ENCODE data around the gene CALCOCO1.
"Not testable (repeated sequence)": the region's sequence is repeated elsewhere in the genome, so short reads cannot be mapped to it uniquely, and the experiment has no call there.

The CALCOCO1 gene, protein sequence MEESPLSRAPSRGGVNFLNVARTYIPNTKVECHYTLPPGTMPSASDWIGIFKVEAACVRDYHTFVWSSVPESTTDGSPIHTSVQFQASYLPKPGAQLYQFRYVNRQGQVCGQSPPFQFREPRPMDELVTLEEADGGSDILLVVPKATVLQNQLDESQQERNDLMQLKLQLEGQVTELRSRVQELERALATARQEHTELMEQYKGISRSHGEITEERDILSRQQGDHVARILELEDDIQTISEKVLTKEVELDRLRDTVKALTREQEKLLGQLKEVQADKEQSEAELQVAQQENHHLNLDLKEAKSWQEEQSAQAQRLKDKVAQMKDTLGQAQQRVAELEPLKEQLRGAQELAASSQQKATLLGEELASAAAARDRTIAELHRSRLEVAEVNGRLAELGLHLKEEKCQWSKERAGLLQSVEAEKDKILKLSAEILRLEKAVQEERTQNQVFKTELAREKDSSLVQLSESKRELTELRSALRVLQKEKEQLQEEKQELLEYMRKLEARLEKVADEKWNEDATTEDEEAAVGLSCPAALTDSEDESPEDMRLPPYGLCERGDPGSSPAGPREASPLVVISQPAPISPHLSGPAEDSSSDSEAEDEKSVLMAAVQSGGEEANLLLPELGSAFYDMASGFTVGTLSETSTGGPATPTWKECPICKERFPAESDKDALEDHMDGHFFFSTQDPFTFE

DNA sequence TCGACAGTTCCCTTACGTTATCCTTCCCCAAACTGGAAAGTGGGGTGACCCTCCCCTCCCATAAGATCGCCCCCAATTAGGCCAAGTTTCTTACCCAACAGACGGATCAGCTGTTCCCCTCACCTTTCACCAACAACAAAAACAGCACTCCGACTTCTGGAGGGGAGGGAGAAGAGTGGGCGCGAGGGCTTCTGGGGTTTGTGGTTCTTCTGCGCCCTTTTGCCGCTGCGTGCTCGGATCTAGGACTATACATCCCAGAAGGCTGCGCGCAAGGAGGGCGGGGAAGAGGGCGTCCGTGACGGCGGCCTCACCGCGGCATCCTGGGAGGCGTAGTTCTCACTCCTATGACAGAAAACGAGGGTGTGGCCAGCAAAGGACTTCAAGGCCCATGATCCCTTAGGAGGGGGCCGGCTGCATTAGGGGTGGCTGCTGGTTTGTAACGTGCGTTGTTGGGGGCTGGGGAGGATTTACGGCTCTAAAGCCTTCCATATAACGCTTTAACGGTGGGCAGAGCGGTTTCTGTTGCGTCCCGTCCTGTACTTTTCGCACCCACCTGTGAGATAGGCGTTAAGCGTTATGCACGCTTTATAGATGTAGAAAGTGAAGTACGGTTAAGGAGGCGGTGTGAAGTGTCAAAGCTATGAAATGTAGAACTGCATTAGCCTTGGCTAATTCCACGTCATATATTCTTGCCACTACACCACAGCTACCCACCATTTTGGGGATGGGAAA is at the start of gene CALCOCO1:
Gene CALCOCO1, minus strand, starts transcription at position 143 of the 732 bp plus-strand sequence. CDS start 2,210 bp downstream, outside the sequence.
- peak; percentile 95 for DNase-seq

DNA sequence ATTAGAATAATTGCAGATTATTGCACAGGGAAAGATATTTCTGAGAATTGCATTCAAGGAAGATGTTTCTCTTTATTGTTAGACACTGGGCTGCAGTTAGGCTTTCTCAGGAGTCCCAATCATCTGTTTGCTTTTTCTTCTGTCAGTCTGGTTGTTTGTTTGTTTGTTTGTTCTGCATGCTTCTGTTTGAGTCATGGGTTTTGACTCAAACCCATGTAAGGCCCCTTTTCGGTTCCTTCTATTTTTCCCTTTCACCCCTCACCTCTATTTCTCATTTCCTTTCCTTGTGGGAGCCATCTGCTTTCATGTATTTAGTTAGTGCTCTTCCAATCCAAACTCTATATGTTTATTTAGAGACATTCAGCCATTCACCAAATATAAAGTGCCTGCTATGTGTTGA is 49.6 kb upstream of the CALCOCO1 start:
- no peak for DNase-seq

DNA sequence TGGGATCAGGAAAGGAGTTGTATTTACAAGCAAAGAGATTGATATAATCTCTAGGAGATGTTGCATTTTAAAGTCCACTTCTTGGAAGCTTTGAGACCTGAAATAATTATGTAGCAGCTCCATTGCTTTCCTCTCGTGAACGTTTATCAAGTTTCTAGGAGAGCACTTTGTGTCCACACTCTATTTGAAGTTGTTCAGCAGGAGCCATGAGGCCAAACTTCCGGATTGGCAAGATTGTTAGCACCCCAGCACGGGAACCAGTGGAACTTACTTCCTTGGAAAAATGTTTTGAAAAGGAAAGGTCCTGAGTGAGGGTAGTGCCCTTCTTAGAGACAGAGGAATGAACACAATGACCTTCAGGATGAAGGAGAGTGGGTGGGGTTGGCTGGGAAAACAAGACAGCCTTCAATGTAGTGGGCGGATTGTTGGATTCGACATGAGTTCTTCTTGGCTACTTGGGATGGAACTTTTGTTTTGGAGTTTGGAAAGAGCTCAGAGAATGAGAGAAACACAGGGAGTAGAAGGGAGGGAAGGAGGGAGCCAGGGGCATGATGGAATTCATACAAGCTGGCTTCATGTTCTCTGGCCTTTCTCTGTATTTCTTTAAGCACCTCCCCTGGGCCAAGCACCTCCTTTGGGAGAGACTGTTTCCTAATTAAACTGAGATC is 48.4 kb upstream of the CALCOCO1 start:
- DNase-seq = no peak

DNA sequence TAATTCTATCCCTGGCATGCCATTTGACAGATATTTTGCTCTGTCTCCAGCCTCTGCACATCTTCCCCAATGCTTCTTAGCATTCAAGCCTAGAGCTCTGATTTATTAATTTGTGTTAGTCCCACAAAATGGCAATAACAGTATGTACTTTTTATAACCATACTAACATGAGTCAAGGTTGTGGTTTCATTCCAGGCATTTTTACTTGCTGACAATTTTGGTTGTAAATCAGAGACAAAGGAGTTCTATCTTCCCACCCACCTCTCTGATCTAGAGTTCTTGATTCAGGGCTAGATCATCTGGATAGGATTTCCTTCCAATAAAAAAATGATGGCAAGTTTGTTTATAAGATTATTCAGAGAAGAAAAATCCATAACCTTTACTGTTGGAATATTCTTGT is 43.0 kb upstream of the CALCOCO1 start:
- DNase-seq = no peak

DNA sequence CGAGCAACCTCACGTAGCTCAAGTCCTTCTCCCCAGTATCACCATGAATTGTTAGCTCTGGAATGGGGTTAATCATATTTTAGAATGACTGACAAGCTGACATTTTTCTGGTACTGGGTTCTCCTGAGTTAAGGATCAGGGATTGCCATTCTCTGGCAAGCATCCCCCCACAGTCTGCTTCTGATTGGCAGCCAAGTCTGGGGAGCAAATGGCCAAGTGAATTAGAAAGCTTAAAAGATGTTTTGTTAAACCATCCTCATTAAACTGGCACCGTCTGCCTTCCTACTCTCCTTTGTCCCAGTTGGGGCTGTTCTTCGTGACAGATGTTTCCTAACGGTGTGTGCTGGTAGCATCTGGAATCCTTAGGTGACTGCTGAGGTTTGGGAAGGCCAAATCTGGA is 41.7 kb upstream of the CALCOCO1 start:
- DNase-seq = no peak

DNA sequence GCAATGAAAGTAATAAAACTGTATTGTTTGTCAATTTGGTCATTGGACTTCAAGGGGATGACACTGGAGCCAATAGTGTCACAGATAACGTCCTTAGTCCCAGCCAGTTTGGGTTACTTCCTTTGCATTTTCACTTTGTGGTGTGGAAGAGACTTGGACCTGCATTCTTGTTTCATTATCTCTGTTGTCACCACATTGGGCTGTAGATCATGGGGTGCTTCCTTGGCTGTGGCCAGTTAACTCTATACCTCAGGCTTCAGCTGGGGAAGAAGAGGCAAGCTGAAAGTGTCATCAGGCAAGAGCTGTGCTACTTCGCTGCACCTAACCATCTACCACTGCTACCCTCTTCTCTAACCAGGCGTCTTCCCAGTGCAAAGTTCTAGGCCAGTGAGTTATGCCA is 39.6 kb upstream of the CALCOCO1 start:
- no peak for DNase-seq

DNA sequence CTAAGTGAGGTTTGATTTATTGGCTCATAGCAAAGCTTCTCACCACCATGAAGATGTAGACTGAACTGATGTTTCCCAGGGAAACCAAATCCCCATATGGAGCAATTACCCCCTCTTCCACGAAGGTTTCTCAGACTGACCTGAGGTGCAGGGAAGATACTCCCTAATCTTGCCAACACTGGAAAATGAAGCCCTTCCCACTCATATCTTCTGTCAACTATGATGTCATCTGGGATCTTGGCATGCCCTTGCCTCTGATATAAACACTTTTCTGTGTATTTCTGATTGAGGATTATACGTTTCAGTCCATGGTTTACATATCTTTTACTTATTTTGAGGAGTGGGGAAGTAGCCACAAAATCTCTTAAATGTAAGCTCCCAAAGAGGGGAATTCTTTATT is 38.6 kb upstream of the CALCOCO1 start:
- no peak for DNase-seq

DNA sequence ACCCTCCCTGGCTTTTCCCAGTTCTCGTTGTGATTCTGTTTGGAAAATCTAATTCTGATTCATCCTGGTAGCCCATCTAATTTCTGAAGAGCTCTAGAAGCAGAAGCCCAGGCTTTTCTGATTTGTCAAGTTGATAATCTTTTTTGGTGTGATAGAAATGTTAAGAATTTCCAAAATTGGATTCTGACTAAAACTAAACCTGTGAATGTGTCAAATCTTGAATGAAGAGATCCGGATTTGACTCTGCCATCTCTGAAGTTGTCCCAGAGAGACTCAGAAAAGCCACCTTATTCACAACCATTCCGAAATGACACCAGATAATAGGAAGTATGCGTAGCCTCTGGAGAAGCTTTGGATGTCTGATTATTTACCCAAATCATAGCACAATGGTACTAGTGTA is 37.4 kb upstream of the CALCOCO1 start:
- no peak for DNase-seq

DNA sequence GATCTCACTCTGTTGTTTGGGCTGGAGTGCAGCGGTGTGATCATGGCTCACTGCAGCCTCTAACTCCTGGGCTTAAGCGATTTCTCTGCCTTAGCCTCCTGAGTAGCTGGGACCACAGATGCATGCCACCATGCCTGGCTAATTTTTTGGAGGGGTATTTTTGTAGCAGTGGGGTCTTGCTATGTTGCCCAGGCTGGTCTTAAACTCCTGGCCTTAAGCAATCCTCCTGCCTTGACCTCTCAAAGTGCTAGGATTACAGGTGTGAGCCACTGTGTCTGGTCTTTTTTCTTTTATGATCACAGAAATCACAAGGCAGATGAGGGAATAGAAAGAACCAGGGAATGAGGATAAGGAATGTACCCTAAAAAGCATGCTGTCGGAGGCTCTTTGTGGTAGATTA is 35.5 kb upstream of the CALCOCO1 start:
- not testable (repeated sequence) for DNase-seq

DNA sequence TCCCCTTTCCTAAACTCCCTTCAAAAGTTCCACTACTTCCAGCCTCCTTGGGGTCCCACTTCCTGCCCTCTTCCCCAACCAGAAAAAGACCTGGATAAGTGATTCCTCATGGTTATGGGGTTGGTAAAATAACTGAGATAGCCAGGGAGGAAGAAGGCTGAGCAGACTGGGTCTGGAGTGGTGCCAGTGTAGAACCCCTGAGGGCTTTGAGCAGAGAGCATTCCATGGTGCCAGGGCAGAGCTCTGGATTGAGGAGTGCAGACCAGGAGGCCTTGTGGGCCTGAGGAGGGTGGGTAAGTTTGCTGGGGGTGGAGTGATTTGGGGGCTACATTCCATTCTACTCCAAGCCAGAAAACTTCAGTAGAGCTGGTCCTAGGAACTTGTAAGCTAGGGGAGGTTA is 34.1 kb upstream of the CALCOCO1 start:
- DNase-seq = no peak

DNA sequence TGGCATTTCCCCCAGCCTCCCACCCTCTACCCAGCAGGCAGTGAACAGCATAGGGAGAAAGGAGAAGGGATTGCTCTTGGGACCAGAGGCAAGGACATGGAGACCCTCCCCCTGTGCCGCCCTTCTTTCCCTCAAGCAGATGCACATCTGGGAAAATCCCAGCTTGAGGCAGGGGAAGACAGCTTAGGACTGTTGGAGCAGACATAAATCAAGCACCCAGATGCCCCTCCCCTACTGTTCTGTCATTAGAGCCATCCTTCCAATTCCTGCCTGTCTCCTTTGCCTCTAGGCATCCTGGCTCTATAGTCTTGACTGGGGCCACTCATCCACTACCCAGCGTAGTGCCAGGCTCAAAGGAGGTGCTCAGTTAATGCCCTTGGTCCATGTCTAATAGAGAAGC is 32.0 kb upstream of the CALCOCO1 start:
- no peak for DNase-seq

DNA sequence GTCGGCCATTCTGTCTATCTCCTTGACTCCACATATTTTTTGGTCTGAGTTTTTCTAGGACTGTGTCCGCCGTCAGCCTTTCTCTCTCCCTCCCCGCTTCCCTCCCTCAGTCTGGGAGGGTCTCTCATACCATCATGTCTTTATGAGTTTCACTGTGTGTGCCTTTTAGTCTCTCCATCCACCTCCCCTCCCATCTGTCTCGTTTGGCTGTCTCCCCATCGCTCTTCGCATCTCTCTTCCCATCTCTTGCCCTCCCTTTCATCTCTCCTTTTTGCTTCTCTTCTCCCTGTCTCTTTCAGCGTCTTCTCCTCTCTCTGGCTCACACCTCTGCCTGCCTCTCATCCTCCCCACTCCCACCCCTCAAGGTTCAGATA is 31.5 kb upstream of the CALCOCO1 start:
- no peak for DNase-seq

DNA sequence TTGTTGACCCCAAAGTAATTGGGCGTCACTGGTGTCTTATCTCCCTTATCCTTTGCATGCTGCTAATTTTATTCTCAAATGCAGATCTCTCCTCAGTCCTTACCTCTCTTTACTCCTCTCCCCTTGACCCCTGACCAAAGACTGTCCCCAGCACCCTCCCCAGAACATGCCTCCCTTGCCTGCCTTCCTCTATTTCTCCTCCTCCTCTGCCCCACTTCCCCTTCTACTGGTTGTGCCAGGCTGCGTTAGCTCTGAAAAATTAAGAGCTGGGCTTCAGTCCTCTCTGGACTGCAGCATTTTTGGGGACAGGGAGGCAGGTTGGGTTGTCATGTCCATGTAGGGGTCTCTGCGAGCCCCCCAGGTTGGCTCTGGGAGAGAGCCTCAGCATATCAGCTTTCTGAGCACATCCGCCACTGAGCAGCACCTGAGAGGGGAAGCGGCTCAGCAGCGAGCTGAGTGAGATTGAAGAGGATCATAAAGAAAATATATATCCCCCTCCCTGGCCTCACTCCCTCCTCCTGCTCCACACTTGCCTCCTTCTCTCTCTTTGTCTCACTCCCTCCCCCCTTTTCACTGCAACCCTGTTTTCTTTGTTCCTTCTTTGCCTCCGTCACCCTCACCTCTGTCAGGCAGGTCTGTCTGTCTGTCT is 31.0 kb upstream of the CALCOCO1 start:
- DNase-seq = no peak

DNA sequence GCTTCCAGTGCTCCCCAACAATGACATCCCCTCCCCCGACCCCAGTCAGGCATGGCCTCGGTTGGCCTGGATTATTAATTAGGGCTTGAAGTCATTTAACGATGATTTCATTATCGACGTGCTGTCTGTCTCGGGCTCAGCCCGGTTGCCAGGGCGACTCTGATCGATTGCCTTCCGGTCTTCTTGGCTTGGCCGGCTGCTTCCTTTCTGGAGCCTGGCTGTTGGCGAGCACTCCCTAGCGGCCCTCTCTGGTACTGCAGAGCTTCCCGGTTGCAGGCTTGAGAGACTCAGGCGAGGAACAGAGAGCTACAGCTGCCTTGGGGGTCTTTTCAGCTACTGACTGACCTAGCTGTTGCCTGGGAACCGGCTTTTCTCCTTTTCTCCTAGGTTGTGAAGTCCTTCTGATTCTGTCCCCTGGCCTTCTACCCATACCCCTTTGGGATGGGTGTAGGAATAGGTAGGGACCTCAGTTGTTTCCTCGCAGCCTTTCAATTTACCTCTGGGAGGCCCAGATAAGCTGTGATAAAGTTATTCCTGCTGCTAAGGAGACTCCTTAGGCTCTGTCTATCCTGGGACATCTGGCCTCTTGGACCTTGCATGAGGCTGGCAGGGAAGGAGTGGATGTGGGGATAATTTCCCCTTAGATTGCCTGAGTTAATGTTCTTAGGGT is 30.0 kb upstream of the CALCOCO1 start:
- DNase-seq = peak; percentile 83

DNA sequence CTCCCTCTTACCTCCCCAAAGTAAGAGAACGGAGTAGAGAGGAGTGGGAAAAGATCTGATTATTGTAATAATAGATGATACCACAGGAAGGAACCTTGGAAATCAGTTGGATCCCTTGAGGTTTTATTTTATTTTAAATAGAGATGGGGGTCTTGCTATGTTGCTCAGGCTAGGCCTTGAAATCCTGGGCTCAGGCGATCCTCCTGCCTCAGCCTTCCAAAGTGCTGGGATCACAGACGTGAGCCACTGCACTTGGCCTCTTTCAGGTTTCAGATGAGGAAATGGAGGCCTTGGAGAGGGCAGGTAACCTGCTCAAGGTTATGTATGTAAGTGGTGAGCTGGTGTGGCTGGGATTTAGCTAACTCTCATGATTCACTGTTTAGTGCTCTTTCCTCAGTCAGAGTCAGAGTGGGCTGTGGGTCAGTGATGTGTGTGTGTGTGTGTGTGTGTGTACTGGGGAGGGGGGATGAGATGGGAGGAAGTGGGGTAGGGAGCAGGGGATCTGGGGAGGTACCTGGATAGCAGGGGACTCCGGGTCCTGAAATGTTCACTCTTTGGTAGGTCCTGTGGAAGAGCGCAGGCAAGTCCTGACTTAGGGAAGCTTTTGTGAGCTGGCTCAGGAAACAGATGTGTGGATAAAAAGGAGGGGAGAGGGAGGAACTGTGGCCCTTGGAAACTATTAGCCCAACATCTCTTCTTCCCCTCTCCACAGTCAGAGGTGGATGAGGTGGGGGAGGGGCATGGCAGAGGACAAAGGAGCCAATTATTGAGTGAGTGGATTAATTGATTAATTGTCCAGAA is 29.2 kb upstream of the CALCOCO1 start:
- no peak for DNase-seq

DNA sequence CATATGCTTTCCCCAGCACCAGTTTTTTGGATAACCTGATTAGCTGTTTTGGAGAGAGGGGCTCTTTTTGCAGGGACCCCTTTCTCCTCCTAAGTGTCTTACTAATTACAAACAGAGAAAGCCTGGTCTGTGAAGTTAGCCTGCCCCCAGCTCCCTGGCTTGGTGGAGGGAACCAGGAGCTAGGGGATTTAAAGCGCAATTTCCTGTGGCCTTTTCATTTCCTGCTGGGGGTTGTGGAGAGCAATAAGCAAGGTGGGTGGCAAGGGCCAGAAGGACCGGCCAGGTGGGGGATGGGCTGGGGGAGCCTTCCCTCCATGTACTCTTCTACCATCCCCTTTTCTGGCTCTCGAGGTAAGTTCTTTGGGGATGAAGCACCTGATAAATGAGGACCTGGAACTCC is 28.6 kb upstream of the CALCOCO1 start:
- DNase-seq = no peak

DNA sequence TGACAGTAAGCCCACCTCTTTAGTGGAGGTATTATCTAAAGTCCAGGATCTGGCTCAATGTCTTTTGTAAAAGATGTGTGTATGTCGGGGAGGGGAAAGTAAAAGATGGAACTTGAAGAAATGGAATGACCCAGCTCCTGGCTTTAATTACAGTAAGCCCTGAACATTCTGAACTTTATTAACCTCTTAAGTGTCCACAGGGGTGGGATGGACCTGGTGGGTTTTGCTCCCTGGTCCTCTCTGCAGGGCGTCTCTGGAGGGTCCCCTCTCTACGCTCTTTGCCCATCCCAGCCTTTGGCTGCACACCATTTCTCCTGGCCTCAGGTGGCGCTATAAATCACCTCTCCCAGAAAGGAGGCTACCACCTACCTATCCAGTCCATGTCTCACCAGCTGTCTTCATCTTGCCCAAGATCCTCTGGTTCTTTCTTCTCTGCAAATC is 28.2 kb upstream of the CALCOCO1 start:
- DNase-seq = no peak

DNA sequence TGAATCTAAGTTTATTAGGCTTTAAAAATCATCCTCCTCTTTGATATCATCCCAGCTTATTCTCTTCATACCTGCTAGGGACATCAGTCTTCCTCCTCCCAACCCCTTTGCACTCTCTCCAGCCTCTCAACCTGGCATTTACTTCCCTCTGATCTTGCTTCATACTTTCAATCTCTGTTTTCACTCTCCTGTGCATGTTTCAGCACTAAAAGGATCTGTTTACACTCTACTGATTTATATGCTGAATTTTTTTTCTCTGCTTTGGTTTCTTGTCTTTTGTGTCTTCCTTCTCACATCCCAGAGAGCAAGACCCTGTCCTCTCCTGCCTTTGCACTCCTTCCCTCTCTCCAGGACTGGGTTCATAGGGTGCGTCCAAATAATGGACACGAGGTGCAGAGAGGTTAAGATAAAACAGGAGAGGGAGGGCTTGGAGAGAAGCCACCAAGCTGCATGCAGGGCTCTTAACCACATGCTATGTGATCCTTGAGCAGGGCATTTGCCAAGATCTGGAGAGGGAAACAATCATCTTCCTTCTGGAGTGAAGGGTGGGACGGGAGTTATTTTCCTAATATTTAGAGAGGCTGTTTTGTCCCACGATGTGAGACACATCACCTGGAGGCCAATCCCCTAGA is 27.5 kb upstream of the CALCOCO1 start:
- DNase-seq = no peak

DNA sequence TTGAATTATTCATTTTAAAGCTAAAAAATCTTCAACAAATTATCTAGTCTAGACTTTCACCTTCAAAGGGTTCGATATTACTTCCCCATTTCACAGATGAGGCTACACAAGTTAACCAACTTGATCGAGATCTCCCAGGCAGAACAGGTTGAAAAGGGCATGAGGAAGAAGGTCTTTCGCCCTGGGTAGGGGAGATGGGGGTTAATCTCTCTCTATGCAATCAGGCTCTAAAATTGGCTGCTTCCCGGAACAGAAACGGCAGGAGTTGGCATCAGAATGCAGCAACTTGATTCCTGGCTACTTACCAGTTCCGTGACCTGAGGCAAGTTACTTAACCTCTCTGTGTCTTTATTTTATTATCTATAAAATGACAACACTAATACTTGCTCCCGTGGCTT is 26.9 kb upstream of the CALCOCO1 start:
- no peak for DNase-seq

DNA sequence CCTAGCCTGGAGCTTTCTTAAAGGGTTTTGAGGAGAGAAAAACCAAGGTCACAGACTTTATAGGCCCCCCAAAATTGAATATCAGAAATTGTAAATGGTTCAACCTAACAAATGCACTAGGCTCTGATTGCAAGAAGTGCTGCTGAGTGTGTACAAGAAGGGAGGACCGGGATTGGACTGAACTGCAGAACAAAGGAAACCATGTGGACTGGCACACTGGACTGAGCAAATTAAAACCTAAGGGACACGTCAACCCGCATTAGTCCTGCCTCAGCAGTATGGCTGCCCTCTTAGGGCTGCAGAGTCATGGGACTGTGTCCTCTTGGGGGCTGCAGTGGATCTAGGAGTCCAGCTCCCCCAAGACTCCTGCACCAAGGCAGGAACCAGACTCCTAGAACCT is 25.4 kb upstream of the CALCOCO1 start:
- no peak for DNase-seq

DNA sequence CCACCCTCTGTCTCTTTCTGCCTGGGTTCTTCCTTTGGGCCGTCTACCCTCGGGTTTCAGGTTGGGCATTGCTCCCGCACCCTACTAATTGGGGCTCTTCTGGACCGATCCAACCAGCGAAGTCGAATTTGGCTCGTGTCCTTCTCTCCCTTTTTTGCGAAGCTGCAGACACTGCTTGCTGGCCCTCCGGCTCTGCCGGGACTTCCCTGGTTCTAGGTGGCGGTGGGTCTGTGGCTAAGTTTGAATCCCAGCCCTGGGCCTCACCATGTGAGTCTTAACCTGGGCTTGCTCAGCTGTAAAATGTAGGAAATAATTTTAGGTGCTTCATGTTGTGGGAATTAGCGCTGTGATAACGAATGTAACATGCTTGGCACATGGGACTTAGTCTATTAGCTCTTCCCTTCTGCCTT is 24.9 kb upstream of the CALCOCO1 start:
- DNase-seq = no peak
